CD4-positive, alpha-beta T cell treated with Interleukin-4 for 4 hours (primary cell): ENCODE results near the gene GALNS.
A peak's percentile ranks its signal among the peaks of the same experiment; 100 is the strongest.
"Not testable (repeated sequence)": the region's sequence is repeated elsewhere in the genome, so short reads cannot be mapped to it uniquely, and the experiment has no call there.

Source experiments
- DNase-seq: peaks from one replicate; pipeline ENCODE4 v3.0.0-alpha.2; 2020

Gene GALNS, protein sequence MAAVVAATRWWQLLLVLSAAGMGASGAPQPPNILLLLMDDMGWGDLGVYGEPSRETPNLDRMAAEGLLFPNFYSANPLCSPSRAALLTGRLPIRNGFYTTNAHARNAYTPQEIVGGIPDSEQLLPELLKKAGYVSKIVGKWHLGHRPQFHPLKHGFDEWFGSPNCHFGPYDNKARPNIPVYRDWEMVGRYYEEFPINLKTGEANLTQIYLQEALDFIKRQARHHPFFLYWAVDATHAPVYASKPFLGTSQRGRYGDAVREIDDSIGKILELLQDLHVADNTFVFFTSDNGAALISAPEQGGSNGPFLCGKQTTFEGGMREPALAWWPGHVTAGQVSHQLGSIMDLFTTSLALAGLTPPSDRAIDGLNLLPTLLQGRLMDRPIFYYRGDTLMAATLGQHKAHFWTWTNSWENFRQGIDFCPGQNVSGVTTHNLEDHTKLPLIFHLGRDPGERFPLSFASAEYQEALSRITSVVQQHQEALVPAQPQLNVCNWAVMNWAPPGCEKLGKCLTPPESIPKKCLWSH

DNA sequence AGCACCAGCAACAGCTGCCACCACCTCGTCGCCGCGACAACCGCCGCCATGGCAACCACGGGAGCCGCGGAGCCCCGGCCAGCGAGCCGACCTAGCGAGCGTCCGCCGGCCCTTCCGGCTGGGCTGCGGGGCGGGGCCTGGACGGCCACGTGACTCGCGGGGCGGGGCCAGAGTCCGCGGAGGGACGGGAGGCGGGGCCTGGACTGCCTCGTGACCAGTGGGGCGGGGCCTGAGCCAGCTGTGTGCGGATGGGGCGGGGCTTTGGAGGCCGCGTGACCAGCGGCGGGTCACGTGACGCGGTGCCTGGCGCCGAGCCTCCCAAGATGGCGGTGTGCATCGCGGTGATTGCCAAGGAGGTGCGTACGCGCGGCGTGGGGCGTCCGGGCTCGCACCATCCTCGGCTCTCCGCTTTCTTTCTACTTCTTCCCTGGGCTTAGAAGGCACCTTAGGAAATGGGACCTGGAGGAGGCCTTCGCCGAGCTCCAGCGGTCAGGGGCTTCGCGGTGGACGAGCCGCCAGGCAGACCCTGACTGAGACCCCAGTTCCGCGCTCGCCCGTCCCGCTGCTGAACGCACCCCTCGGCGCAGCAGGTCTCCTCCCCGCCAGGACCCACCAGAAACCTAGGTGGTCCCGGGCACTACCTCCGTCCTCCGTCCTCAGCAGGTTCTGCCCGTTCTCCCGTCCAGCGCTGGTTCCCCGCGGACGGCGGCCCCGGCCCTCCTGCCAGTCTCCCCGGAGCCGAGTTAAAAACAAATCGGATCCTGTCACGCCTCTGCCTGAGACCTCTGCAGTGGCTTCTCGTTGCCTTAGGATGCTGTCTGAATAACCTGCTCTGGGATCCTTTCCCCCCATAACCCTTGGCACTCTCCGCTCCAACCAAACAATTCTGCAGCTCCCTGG is at the start of gene GALNS, which contains the start of gene TRAPPC2L:
Gene GALNS, minus strand, starts transcription at position 120 of the 900 bp plus-strand sequence. Its CDS starts 70 bp downstream, at position 50.
Gene TRAPPC2L, plus strand, starts transcription at position 300 of the 900 bp plus-strand sequence. Its CDS starts 24 bp downstream, at position 324.
- DNase-seq, result peak; percentile 94

DNA sequence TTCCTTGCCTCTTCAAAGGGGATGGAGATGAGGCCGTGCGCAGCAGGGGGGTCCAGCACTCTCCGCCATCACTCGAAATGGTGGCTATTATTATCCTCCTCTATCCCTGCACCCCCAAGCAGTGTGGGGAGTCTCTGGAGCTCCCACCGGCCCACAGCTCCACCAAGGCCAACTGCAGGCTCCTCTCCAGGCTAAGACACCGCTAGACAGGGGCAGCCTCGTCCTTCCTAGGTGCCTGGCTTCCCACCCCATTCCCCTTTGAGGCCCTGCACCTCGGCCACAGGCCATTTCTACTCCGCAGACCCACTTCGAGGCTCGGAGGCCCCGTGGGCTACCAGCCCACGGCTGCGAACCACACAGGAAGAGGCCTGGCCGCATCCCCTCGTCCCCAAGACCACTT is 49.3 kb upstream of the GALNS start:
- DNase-seq, result no peak

DNA sequence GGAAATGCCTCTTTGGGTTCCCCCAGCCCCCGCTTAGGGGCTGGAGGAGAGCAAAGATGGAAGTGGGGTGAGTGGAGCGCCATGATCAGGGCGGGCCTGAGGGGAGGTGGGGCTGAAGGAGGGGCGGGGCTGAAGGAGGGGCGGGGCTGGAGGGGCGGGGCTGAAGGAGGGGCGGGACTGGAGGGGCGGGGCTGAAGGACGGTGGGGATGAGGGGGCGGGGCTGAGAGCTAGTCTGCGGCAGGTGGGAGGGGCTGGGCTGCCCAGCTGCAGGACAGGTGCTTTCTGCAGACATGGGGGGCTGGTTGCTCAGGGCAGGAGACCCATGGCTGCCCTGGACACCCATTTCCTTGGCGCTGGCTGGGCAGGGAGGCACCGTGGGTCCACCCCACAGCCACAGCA is 48.8 kb upstream of the GALNS start:
- DNase-seq, result no peak

DNA sequence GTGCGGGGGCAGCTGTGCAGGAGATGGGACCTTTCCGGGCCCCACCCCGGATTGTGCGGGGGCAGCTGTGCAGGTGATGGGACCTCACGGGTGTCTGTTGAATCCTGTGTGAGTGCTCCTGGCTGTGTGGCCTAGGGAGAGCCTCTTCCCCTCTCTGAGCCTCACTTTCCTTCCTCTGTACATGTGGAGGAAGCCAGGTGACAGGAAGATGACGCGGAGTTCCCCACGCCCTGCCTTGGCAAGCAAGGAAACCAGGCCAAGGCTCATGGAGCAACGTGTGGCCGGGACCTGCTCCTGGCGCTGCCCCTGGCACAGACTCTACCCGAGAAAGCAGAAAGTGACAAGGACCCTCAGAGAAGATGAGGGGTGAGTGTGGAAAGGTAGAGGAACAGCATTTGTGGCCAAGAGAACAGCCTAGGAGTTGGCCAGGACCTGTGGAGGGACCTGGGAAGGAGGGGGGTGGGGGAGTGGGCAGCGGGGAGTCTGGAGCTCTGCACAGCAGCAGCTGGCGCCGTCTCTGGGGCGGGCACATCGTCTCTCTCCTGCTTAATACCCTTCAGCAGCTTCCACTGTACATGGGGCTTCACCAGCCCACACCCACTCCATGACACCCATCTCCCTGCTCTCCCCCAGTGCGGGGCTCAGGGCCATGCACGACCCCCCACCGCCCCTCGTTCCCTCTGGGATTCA is 48.1 kb upstream of the GALNS start:
- DNase-seq, result no peak

DNA sequence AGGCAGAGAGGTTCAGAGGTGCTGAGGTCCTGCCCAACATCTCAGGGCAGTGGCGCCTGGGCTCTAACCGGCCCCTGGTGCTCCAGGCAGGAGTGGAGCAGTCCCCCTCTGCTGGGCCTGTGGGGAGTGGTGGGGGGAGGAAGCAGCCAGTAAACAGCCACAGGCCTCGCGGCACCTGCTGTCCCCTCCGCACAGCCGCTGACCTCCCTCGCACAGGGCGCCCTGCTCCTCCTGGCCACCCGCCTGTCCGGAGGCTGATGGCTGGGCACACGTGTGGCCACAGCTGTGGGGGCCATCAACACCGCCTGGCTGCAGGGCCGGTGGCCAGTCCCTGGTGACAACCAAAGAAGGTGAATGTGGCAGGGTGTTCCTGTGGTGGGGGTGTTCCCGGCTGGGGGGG is 46.5 kb upstream of the GALNS start:
- no peak for DNase-seq

DNA sequence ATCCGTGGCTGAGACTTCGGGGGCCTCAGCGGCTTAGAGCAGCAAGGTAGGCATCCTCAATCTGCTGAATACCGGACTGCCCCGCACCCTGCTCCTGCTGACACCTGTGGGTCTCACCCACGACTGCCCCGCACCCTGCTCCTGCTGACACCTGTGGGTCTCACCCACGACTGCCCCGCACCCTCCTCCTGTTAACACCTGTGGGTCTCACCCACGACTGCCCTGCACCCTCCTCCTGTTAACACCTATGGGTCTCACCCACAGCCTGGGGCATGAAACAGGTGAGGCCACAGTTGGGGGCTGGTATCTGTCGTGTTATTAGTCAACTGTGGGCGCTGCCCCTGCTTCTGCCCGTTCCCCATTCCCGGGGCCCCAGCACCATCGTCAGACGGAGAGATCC is 46.0 kb upstream of the GALNS start:
- DNase-seq, result no peak

DNA sequence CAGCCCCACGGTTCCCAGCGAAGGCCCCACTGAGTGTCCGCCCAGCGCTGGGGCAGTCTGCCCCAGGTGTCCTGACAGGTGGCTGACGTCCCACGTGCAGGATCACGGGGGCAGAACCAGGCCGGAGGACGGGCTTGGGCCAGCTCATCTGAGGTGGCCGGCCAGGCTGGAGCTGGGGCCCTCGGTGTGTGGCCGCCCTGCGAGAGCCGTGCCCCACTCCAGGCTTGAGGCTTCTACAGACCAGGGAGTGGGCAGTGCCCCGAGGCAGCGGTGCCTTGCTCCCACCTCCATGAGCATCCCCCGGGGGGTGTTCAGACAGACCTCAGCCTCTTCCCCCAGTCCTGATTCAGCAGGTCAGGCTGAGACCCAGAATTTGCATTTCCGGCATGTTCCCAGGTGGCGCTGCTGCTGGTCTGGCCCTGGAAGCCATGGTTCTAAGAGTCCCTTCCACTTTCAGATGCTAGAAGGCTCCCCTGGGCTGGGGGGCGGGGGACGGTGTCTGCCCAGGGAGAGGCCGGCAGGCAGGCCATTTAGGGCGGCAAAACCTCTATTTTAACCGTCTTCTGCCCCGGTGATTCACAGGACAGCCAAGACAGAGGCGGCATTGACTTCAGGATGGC is 45.1 kb upstream of the GALNS start:
- DNase-seq, result no peak

DNA sequence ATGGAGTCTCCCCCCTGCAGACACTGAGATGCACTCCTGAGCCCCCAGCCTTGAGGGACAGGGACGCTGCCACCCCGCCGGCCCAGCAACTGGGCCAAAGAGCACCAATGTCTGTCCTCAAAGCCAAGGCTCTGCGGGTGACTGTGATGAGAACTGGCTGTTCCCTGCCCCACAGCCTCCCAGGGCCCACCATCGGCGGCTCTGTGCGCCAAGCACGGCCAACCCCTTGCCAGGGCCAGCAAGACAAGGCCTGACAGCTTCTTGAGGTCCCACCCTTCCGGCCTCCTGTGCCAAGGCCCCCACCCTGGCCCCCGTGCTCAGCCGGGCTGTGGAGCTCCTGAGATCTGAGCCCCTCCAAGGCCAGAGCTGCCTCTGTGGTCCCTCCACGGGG is 43.9 kb upstream of the GALNS start:
- DNase-seq, result no peak

DNA sequence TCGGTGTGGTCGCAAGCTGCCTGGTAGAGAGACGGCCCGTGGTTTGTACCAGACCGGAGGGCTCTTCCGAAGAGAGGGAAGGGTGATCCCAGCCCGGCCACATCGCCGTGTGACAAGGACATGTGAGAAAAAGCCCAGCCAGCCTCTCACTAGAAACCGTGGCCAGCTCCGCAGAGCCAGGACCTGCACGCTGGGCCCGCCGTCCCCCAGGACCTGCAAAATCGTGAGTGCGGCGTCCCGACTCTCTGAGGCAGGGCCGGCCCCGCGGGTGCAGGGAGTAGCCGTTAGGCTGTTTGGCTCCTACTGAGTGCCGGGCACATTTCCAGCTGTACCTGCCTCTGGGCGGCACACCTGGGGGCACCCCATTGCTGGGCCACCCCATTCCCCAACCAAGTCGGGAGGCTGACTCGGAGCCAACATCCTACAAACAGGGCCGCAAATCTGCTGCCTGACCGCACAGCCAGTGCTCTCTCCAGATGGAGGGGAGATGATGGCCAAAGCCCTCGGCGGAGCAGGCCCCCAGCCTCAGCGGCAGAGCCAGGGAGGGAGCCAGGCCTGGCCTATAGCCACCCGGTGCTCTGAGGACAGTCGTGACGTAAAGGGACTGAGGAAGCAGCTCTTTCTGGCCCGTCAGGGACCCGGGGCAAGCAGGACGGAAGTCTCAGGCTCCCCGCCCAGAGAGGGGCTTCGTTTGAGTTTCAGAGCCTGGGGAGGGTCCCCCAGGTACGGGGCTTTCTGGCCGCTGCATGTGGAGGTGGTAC is 43.3 kb upstream of the GALNS start:
- no peak for DNase-seq

DNA sequence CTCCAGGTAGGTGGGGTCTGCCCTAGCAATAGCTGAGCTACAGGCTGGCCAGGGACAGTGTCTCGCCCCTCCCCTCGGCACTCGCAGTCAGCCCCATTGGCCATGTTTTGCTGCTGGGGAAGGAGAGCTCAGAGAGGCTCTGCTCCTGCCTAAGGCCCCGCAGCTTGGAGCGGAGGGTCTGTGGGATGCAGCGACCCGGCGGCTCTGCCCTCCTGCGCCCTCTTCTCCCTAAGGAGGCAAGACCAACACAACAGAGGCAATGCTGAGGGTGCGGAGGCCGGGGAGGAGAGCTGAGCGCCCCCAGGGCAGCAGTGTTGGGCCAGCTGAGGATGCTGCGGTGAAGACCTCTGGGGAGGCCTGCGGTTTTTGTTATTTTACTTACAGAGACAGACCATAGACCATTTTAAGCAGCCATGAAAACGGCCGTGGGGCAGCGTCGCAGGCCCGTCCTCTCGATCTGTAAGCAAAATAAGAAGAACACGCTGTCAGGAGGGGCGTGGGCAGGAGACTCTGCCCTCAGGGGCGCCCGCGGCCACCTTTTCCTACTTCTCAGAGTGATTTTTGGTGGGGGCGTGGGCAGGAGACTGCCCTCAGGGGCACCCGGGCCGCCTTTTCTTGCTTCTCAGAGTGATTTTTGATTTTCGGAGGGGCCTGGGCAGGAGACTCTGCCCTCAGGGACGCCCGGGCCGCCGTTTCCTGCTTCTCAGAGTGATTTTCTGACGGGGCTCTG is 41.1 kb upstream of the GALNS start:
- DNase-seq, result no peak

DNA sequence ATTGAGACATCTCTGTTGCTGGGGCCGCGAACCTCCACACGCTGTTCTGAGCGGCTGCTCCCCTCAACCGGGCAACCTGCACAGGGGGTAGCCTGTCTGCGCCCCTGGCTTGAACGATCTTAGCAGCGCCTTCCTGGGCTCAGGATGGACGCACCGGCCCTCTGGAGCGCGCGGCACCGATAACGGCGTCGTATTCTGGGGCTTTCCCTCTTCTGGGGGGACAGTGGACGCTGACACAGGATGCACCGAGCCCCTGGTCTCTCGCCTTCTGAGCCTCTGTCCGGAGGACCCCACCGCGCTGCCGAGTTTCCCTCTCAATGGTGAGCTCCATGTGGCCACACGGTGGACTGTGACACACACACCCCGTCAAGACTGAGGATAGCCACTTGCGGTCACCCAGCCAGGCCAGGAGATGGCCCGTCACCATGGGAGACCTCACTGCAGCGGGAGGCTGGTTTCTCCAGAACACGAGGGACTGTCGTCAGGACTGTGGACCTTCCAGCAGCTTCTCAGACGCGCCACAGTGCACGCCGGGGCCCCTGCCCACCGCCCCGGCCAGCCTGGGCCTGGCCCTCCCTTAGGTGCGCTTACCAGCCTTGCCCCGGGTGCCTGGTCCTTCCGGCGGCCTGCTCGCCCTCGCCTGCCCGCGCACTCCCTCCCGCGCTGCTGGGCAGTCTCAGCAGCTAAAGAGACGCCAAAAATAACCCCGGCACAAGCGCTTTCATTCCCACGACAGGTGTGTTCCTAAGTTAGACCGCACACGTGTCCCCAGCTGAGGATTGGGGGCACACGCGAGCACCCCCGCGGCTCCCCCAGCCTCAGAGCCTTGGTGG is 39.7 kb upstream of the GALNS start:
- DNase-seq, result no peak

DNA sequence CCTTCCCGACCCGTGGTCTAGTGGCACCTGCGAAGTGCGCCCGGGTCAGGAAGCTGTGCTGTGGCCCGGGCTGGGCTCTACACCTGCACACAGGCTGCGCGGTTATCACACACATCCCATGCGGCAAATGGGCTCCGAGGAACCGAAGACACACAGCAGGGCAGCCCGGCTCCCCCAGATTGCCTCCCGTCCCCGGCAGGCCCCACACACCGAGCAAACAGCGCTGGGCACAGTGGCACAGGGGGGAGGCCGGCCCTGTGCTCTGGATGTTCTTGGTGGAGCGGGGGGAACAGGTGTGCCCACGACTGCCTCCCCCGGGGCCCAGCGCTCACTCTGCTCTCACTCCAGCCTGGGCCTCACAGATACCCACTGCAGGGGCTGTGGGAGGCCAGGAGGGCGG is 38.6 kb upstream of the GALNS start:
- DNase-seq, result no peak

DNA sequence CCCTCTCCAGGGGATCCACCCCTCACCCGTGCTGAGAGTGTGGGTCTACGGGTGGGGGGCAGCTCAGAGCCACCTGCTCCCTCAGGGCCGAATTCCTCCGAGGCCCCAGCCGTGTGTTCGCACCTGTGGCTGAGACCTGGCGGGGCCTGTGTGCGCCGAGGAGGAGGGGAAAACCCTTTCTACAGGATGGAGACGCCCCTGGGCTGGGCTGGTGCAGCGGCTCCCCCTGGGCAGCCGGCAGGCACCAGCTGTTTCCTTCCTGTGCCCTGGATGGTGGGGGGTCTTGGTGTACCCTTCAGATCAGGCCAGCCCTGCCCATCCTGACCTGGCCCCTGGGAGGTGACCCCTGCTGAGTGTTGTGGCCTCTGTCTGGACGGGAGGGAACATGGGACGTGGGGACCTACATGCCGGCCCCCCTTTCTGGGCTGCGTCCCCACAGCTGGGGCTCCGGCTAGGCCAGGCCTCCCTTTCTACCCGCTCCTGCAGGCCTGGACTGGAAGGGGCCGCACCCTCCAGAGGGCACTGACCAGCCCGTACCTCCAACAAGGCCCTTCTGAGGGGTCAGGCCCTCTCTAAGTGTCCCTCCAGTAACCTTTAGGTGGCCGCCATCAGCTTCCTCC is 38.0 kb upstream of the GALNS start:
- DNase-seq, result no peak

DNA sequence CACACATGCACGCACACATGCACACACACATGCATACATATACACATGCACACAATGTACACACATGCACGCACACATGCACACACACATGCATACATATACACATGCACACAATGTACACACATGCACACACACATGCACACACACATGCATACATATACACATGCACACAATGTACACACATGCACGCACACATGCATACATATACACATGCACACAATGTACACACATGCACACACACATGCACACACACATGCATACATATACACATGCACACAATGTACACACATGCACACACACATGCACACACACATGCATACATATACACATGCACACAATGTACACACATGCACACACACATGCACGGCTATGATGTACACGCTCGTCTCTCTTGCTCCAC is 37.5 kb upstream of the GALNS start:
- DNase-seq, result not testable (repeated sequence)

DNA sequence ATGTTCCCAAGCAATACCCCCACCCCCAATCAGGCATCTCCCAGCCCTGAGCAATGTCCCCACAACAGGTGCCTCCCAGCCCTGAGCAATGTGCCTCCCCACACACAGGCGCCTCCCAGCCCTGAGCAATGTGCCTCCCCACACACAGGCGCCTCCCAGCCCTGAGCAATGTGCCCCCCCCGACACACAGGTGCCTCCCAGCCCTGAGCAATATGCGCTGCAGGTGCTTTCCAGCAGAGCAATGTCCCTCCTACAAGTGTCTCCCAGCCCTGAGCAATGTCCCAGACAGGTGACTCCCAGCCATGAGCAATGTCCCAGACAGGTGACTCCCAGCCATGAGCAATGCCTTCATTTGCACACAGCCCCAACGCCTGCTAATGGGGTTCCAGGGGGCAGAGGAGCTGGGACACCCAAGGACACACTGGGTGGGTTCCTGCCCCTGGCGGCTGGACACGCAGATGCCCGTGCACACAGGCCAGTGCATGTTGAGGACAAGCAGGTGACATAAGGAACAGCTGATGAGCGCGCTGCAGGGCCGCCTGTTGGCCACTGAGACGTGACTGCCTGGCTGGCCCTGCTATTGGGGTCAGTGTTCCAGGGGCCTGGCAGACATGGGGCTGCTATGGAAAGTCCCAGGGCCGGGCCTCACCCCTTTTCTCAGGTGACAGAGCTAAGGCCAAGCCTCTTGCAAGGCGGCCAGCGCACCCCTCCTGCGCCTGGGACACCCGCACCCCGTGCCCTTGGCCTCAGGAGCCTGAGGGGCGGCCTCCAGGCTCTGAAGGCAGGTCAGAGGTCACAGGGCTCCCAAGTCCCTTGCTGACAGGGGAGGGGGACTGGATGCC is 36.6 kb upstream of the GALNS start:
- DNase-seq, result no peak

DNA sequence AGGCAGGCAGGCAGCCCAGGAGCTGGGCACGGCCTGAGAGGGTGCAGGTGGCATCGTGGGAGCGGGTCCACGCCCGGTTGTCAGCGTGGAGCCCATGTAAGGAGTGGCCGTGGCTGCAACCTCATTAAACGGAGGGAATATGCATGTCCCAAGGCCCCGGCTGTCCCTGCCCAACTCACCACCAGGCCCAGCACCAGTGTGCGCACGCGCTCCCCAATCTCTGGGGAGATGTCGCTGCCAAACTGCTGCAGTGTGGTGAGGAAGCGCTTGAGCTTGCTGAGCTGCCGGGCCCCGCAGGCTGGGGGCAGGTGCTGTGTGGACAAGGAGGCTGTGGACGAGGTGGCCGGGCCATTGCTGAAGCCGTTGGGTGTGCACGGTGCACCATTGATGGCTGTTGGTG is 35.3 kb upstream of the GALNS start:
- DNase-seq, result no peak

DNA sequence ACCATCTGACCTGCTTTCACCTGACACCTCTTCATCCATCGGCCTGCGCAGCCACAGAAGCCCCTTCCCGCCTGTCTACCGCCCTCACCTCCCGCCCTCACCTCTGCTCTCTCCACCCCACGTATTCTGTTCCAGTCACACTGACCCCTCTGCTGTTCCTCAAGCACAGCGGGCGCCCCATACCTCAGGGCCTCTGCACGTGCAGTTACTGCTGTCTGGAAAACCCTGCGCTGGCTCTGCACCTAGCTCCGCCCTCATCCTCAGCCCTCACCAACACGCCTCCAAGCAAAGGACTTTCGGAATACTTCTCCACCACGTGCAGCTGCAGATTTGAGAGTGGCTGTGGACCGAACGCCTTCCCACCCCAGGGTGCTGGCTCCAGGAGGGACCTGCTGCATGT is 34.3 kb upstream of the GALNS start:
- no peak for DNase-seq

DNA sequence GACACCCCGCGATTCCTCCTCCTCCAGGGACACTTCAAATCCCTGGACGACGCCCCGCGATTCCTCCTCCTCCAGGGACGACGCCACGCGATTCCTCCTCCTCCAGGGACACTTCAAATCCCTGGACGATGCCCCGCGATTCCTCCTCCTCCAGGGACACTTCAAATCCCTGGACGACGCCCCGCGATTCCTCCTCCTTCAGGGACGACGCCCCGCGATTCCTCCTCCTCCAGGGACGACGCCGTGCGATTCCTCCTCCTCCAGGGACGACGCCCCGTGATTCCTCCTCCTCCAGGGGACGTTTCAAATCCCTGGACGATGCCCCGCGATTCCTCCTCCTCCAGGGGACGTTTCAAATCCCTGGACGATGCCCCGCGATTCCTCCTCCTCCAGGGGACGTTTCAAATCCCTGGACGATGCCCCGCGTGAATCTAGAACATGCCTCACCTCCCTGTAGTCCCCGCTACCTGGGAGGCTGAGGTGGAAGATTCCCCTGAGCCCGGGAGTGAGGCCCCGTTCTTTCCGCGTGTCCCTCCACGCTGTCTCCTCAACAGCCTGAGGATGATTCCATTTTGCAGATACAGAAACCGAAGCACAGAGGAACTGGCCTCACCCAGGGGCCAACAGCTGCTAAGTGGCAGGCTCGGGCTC is 33.1 kb upstream of the GALNS start:
- not testable (repeated sequence) for DNase-seq
